ENCODE measurements around the gene CD1C. TPM values are rescaled to one million over a fixed set of nuclear protein-coding genes. Genes with fewer than 3 reads are reported as not detected.
A peak's percentile ranks its signal among the peaks of the same experiment; 100 is the strongest.

Gene CD1C
- polyA plus RNA-seq, 3 donors, result 43.4 to 55.4 (median 45.8) TPM

- no peaks in the 10 kb centered on the region for H3K27me3 ChIP-seq (ENCODE audit: control insufficient read depth in 2 of 2, insufficient read depth in 2 of 2, low read length in 2 of 2)
- 72% methylated on average over 2 of the region's 4 CpGs for WGBS (ENCODE audit: insufficient coverage)
- H3K4me3 ChIP-seq (replicated peaks in 1 of 3; ENCODE audit: low read depth in 2 of 3, low read length in 3 of 3), result peak overlapping the region in 1 of 3 experiments; percentile 52
- Mint-ChIP-seq H3K27me3 (ENCODE audit: low read depth in 3 of 3) (peaks cover 0 to 1% (median 0%) of the 10 kb centered on the region in 3 donors), H3K4me1 (peaks cover 60% of the 10 kb centered on the region), H3K27ac (peak overlapping the region; percentile 96 to 100 (median 98)), H3K36me3 (peaks cover 0 to 3% of the 10 kb centered on the region in 2 donors), H3K9me3 (peaks cover 3 to 9% (median 6%) of the 10 kb centered on the region in 7 donors), H3K4me3 (peak overlapping the region in 1 of 2 donors; percentile 63)
- peak overlapping the region; percentile 92 to 94 for H3K27ac ChIP-seq (ENCODE audit: low read depth in 1 of 2, low read length in 2 of 2)
- peaks cover 87 to 98% of the 10 kb centered on the region in 2 donors for H3K4me1 ChIP-seq (ENCODE audit: control insufficient read depth in 1 of 2, insufficient read depth in 2 of 2, low read length in 2 of 2)
- peak overlapping the region; percentile 10 for H3K9ac ChIP-seq (ENCODE audit: insufficient read depth, low read length, poor library complexity, severe bottlenecking)
- H3K9me3 ChIP-seq (replicated peaks in 1 of 2; ENCODE audit: control insufficient read depth in 1 of 2, insufficient read depth in 1 of 2, low read length in 2 of 2), result peaks cover 0 to 5% of the 10 kb centered on the region in 2 donors
- no peaks in the 10 kb centered on the region for H3K79me2 ChIP-seq (ENCODE audit: insufficient read depth, low read length)
- intact Hi-C loops (cut with micrococcal nuclease), result loop anchor here in 1 of 2 donors (5.0 to 10.0 kb wide), 3 partner anchors 34 to 778 kb away; partner anchors contain the start of gene CD1A
- TF ChIP-seq CTCF (IDR thresholded peaks at IDR 0.05), result no peak
- peak overlapping the region; percentile 53 for H3K4me2 ChIP-seq (replicated peaks; ENCODE audit: extremely low read depth, low read length, poor library complexity, severe bottlenecking)
- no peak overlapping the region for H2AFZ ChIP-seq (ENCODE audit: insufficient read depth, low read depth, low read length, poor library complexity, severe bottlenecking)
- DNase-seq, result peak in 1 of 3 donors; percentile 48
- H4K20me1 ChIP-seq (ENCODE audit: insufficient read depth, low read length), result no peaks in the 10 kb centered on the region
- H3K36me3 ChIP-seq (replicated peaks in 1 of 2; ENCODE audit: control insufficient read depth in 1 of 2, insufficient read depth in 2 of 2, low read length in 2 of 2), result no peaks in the 10 kb centered on the region
These were observed 3.2 kb upstream of the CD1C start for GRCh38 chr1:158286487-158286886.

- H3K27me3 Mint-ChIP-seq (ENCODE audit: low read depth in 3 of 3), result peaks cover 0 to 1% (median 0%) of the 10 kb centered on the region in 3 donors
- peak overlapping the region; percentile 29 for H2AFZ ChIP-seq (ENCODE audit: insufficient read depth, low read depth, low read length, poor library complexity, severe bottlenecking)
- intact Hi-C loops (cut with micrococcal nuclease), result loop anchor here in 1 of 2 donors (5.0 to 10.0 kb wide), 3 partner anchors 35 to 778 kb away; partner anchors contain the start of gene CD1A
- no CpG with 5 or more reads among the region's 1 CpG for WGBS (ENCODE audit: insufficient coverage)
- peaks cover 55% of the 10 kb centered on the region for H3K4me1 Mint-ChIP-seq
- no peaks in the 10 kb centered on the region for H4K20me1 ChIP-seq (ENCODE audit: insufficient read depth, low read length)
- no peaks in the 10 kb centered on the region for H3K79me2 ChIP-seq (ENCODE audit: insufficient read depth, low read length)
- H3K27ac Mint-ChIP-seq, result peak overlapping the region; percentile 96 to 100 (median 98)
- H3K27ac ChIP-seq (ENCODE audit: low read depth in 1 of 2, low read length in 2 of 2), result peak overlapping the region; percentile 92 to 94
- peak overlapping the region; percentile 10 for H3K9ac ChIP-seq (ENCODE audit: insufficient read depth, low read length, poor library complexity, severe bottlenecking)
- H3K27me3 ChIP-seq (ENCODE audit: control insufficient read depth in 2 of 2, insufficient read depth in 2 of 2, low read length in 2 of 2), result no peaks in the 10 kb centered on the region
- peaks cover 2 to 7% (median 5%) of the 10 kb centered on the region in 7 donors for H3K9me3 Mint-ChIP-seq
- TF ChIP-seq CTCF (IDR thresholded peaks at IDR 0.05), result no peak
- H3K9me3 ChIP-seq (replicated peaks in 1 of 2; ENCODE audit: control insufficient read depth in 1 of 2, insufficient read depth in 1 of 2, low read length in 2 of 2), result peaks cover 0 to 5% of the 10 kb centered on the region in 2 donors
- H3K4me1 ChIP-seq (ENCODE audit: control insufficient read depth in 1 of 2, insufficient read depth in 2 of 2, low read length in 2 of 2), result peaks cover 91 to 100% of the 10 kb centered on the region in 2 donors
- peak overlapping the region in 1 of 2 donors; percentile 42 for H3K4me3 Mint-ChIP-seq
- H3K4me3 ChIP-seq (replicated peaks in 1 of 3; ENCODE audit: low read depth in 2 of 3, low read length in 3 of 3), result peak overlapping the region in 1 of 3 experiments; percentile 52
- peak overlapping the region; percentile 53 for H3K4me2 ChIP-seq (replicated peaks; ENCODE audit: extremely low read depth, low read length, poor library complexity, severe bottlenecking)
- peak; percentile 17 to 57 (median 50) for DNase-seq
- peaks cover 0 to 2% of the 10 kb centered on the region in 2 donors for H3K36me3 Mint-ChIP-seq
- H3K36me3 ChIP-seq (replicated peaks in 1 of 2; ENCODE audit: control insufficient read depth in 1 of 2, insufficient read depth in 2 of 2, low read length in 2 of 2), result no peaks in the 10 kb centered on the region
These were observed 2.8 kb upstream of the CD1C start for GRCh38 chr1:158286941-158287346.

Data from CD14-positive monocyte (primary cell).